Neural progenitor cell (in vitro differentiated cells): ENCODE results near the gene GALNT2. TPM values are rescaled to one million over a fixed set of nuclear protein-coding genes. Genes with fewer than 3 reads are reported as not detected.

Experiments
- DNase-seq: peaks from one replicate; pipeline ENCODE4 v3.0.0-alpha.2; 2016; ENCODE audit warnings: low spot score
- H2AFZ ChIP-seq: fragments of 200-600 bp; sonication (generic); replicated peaks from 2 replicates; pipeline ENCODE4 v1.6.1; 2016; ENCODE audit warnings: antibody characterized with exemption
- H3F3A ChIP-seq: fragments of 200-600 bp; sonication (generic); 2 replicates; pipeline ENCODE4 v1.6.1; 2016; ENCODE audit warnings: antibody characterized with exemption, low read depth
- H3K27ac ChIP-seq: fragments of 200-600 bp; sonication (generic); 2 replicates; pipeline ENCODE4 v1.5.1; 2016; ENCODE audit warnings: mild to moderate bottlenecking
- H3K27me3 ChIP-seq: fragments of 200-600 bp; sonication (generic); 2 replicates; pipeline ENCODE4 v1.6.1; 2016; ENCODE audit warnings: mild to moderate bottlenecking, moderate library complexity
- H3K36me3 ChIP-seq: fragments of 200-600 bp; sonication (generic); 2 replicates; pipeline ENCODE4 v1.5.1; 2016
- H3K4me1 ChIP-seq: fragments of 200-600 bp; sonication (generic); 2 replicates; pipeline ENCODE4 v1.6.1; 2016; ENCODE audit warnings: mixed run types
- H3K4me2 ChIP-seq: fragments of 200-600 bp; sonication (generic); 2 replicates; pipeline ENCODE4 v1.6.1; 2016
- H3K4me3 ChIP-seq: fragments of 200-600 bp; sonication (generic); 2 replicates; pipeline ENCODE4 v1.5.1; 2016
- H3K79me2 ChIP-seq: fragments of 200-600 bp; sonication (generic); 2 replicates; pipeline ENCODE4 v1.6.1; 2016; ENCODE audit warnings: low read depth
- H3K9ac ChIP-seq: fragments of 200-600 bp; sonication (generic); 2 replicates; pipeline ENCODE4 v1.6.1; 2016
- H3K9me3 ChIP-seq: fragments of 200-600 bp; sonication (generic); 2 replicates; pipeline ENCODE4 v1.5.1; 2016; ENCODE audit warnings: low read depth
- H4K20me1 ChIP-seq: fragments of 200-600 bp; sonication (generic); 2 replicates; pipeline ENCODE4 v1.6.1; 2016; ENCODE audit warnings: low read depth
- H3K27ac Mint-ChIP-seq: 3 replicates; pipeline ENCODE4 v1.8.0; 2021; ENCODE audit warnings: mixed read lengths
- H3K27me3 Mint-ChIP-seq: 2 replicates; pipeline ENCODE4 v1.8.0; 2022; ENCODE audit warnings: low read depth, mild to moderate bottlenecking, inconsistent platforms, moderate library complexity, mixed read lengths; ENCODE audit not compliant: insufficient read depth
- H3K36me3 Mint-ChIP-seq: 3 replicates; pipeline ENCODE4 v1.8.0; 2021; ENCODE audit warnings: mixed read lengths
- H3K4me1 Mint-ChIP-seq: 3 replicates; pipeline ENCODE4 v1.8.0; 2021; ENCODE audit warnings: mixed read lengths
- H3K4me3 Mint-ChIP-seq: 3 replicates; pipeline ENCODE4 v1.8.0; 2021; ENCODE audit warnings: mild to moderate bottlenecking, moderate library complexity, mixed read lengths
- H3K9me3 Mint-ChIP-seq: 3 replicates; pipeline ENCODE4 v1.8.0; 2020; ENCODE audit warnings: mixed read lengths
- EZH2 ChIP-seq: fragments of 200-600 bp; sonication (generic); IDR thresholded peaks from 2 replicates; pipeline ENCODE4 v1.6.1; 2017; ENCODE audit warnings: antibody characterized with exemption, mild to moderate bottlenecking, moderate library complexity
- EZH2phosphoT487 ChIP-seq: fragments of 200-600 bp; sonication (generic); IDR thresholded peaks from 2 replicates; pipeline ENCODE4 v1.6.1; 2017; ENCODE audit warnings: antibody characterized with exemption
- total RNA-seq: library from RNA; depleted of rRNA; stranded (reverse); fragments of >200 nt; gene quantifications from 2 replicates; pipeline ENCODE4 v1.2.3, GENCODE V29; 2015; ENCODE audit warnings: low replicate concordance
- TF ChIP-seq, protein P1 (sequence below): fragments of 200-600 bp; sonication (generic); IDR thresholded peaks from 2 replicates; pipeline ENCODE4 v1.5.1; 2017; ENCODE audit warnings: antibody characterized with exemption, mild to moderate bottlenecking

Gene GALNT2
- total RNA-seq, 1 donor from 2014 or later, result 37.6 TPM

DNA sequence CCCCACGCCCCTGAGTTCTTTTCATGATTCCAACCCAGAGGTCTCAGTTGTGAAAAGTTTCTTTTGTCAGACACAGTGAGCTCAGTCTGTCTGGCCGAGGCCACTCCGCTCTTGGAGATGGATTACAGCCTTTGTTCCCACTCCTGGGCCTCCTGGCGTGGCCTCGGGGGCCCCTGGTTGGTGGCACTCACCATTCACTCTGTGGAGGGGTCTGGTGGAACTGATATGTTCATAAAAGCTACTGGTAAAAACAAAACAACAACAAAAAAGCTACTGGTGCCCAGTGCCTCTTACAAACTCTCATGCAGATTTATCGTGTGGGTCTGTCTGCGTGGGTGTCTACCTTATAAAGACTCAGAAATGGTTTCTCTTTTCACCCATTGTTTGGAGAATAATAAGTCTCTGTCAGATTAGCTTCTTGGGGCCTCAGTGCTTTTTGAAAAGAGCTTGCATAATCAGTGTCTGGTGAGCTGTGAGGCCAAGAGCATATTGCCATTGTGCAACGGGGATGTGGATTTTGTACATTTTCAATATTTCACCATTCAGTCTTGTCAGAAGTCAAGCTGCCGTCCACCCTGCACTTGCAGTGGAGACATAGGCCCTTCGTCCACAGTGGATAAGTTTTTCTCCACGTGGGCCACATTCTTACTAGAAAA is 86.7 kb downstream of the GALNT2 start:
- Mint-ChIP-seq H3K4me3 (peak overlapping the region; percentile 65), H3K36me3 (peaks cover 9% of the 10 kb centered on the region), H3K9me3 (peaks cover 7% of the 10 kb centered on the region), H3K27me3 (peaks cover 5% of the 10 kb centered on the region), H3K27ac (peak overlapping the region; percentile 92), H3K4me1 (peaks cover 88% of the 10 kb centered on the region)
- no peak overlapping the region for H3K4me3 ChIP-seq
- no peaks in the 10 kb centered on the region for H3K36me3 ChIP-seq
- H3K27ac ChIP-seq, result no peak overlapping the region
- H3K4me1 ChIP-seq, result peaks cover 67% of the 10 kb centered on the region
- TF ChIP-seq, protein P1, sequence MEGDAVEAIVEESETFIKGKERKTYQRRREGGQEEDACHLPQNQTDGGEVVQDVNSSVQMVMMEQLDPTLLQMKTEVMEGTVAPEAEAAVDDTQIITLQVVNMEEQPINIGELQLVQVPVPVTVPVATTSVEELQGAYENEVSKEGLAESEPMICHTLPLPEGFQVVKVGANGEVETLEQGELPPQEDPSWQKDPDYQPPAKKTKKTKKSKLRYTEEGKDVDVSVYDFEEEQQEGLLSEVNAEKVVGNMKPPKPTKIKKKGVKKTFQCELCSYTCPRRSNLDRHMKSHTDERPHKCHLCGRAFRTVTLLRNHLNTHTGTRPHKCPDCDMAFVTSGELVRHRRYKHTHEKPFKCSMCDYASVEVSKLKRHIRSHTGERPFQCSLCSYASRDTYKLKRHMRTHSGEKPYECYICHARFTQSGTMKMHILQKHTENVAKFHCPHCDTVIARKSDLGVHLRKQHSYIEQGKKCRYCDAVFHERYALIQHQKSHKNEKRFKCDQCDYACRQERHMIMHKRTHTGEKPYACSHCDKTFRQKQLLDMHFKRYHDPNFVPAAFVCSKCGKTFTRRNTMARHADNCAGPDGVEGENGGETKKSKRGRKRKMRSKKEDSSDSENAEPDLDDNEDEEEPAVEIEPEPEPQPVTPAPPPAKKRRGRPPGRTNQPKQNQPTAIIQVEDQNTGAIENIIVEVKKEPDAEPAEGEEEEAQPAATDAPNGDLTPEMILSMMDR, result no peak
- TF ChIP-seq EZH2phosphoT487, result no peak
- no peak for TF ChIP-seq EZH2
- peaks cover 80% of the 10 kb centered on the region for H3K79me2 ChIP-seq
- H3K9me3 ChIP-seq, result no peaks in the 10 kb centered on the region
- H3K4me2 ChIP-seq, result peak overlapping the region; percentile 50
- peaks cover 81% of the 10 kb centered on the region for H4K20me1 ChIP-seq
- H3K9ac ChIP-seq, result no peak overlapping the region
- H3K27me3 ChIP-seq, result no peaks in the 10 kb centered on the region
- DNase-seq, result peak; percentile 65
- H2AFZ ChIP-seq, result no peak overlapping the region
- peaks cover 24% of the 10 kb centered on the region for H3F3A ChIP-seq

DNA sequence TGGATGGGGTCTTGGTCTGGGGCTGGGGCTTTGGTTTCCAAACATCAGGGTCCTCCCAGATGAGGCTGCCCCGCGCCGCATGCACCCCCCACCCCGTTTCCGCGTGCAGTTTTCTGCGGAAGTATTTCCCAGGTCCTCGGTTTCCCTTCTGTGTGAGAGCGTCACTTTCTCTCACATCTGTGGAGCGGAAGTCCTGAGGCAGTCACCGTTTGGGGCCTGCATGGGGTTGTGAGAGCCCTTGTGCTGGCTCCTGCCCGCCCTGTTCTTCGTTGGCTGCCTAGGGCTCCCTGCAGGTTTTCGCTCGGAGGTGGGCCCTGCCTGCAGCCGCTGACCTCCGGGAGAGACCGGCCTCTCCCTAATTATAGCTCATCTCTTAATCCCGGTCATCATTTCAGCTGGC is 88.0 kb downstream of the GALNT2 start:
- Histone ChIP-seq H3K4me3 (no peak overlapping the region), H2AFZ (no peak overlapping the region), H3K27ac (no peak overlapping the region), H4K20me1 (peaks cover 70% of the 10 kb centered on the region), H3K79me2 (peaks cover 82% of the 10 kb centered on the region), H3K27me3 (no peaks in the 10 kb centered on the region), H3K9me3 (no peaks in the 10 kb centered on the region), H3K36me3 (no peaks in the 10 kb centered on the region), H3K4me1 (peaks cover 65% of the 10 kb centered on the region), H3F3A (peaks cover 26% of the 10 kb centered on the region), H3K9ac (no peak overlapping the region), H3K4me2 (no peak overlapping the region)
- Mint-ChIP-seq H3K27ac (peak overlapping the region; percentile 92), H3K36me3 (peaks cover 9% of the 10 kb centered on the region), H3K4me1 (peaks cover 89% of the 10 kb centered on the region), H3K9me3 (peaks cover 7% of the 10 kb centered on the region), H3K27me3 (peaks cover 2% of the 10 kb centered on the region), H3K4me3 (no peak overlapping the region)
- DNase-seq, result no peak
- TF ChIP-seq, protein P1, result no peak
- TF ChIP-seq EZH2, result no peak
- no peak for TF ChIP-seq EZH2phosphoT487

DNA sequence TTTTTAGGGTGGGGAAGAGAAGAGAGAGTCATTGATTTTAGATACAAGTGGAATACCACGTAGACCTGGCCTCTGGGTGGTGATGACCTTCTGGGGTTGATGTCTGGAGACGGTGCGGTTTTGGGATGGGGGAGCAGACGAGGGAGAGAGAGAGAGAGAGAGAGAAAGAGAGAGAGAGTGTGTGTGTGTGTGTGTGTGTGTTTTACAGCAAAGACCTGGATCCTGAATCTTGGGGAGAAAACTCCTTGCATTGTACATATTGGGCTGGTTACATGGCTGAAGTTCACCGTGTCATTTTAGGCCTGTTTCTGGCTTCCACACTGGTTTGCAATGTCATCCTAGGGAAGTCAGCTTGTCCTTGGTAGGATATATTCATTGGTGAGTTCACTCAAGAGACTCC is 89.0 kb downstream of the GALNT2 start:
- peaks cover 56% of the 10 kb centered on the region for H3K4me1 ChIP-seq
- H3K9me3 Mint-ChIP-seq, result peaks cover 7% of the 10 kb centered on the region
- no peaks in the 10 kb centered on the region for H3K27me3 ChIP-seq
- H3K4me1 Mint-ChIP-seq, result peaks cover 79% of the 10 kb centered on the region
- peak overlapping the region; percentile 55 for H3K27ac Mint-ChIP-seq
- H2AFZ ChIP-seq, result no peak overlapping the region
- no peak for DNase-seq
- H3K36me3 ChIP-seq, result no peaks in the 10 kb centered on the region
- no peak overlapping the region for H3K9ac ChIP-seq
- H3K4me3 ChIP-seq, result no peak overlapping the region
- H3K4me3 Mint-ChIP-seq, result no peak overlapping the region
- TF ChIP-seq EZH2phosphoT487 (no peak), EZH2 (no peak)
- TF ChIP-seq, protein P1, result no peak
- H3K36me3 Mint-ChIP-seq, result peaks cover 9% of the 10 kb centered on the region
- peaks cover 26% of the 10 kb centered on the region for H3F3A ChIP-seq
- H3K79me2 ChIP-seq, result peaks cover 73% of the 10 kb centered on the region
- peaks cover 2% of the 10 kb centered on the region for H3K27me3 Mint-ChIP-seq
- H3K4me2 ChIP-seq, result no peak overlapping the region
- H3K9me3 ChIP-seq, result no peaks in the 10 kb centered on the region
- no peak overlapping the region for H3K27ac ChIP-seq
- peaks cover 60% of the 10 kb centered on the region for H4K20me1 ChIP-seq
